Cerebellar cortex (tissue), 1 donor: ENCODE measurements around the gene VARS2.

ENCODE experiments used
- DNase-seq: peaks from one replicate; pipeline ENCODE4 v3.0.0-alpha.2; 2015; ENCODE audit warnings: low spot score

Gene VARS2

DNA sequence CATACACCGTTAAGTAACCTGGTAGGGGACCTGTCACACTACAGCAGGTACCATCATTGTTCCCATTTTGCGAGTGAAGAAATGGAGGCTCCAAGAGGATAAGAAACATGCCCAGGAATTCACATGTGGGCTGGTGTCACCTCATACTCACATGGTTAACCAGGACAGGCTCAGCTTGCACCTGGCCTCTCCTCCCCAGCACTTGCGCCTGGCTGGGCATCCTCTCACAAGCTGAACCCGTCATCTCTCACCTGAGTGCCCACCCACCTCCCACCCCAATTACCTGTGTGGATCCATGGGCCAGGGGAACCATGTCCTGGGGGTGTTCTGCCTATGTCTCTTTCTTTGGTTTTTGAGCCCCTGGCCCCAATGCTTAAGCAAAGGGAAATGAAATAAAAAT lies 16.5 kb downstream of the VARS2 start:
- no peak for DNase-seq

DNA sequence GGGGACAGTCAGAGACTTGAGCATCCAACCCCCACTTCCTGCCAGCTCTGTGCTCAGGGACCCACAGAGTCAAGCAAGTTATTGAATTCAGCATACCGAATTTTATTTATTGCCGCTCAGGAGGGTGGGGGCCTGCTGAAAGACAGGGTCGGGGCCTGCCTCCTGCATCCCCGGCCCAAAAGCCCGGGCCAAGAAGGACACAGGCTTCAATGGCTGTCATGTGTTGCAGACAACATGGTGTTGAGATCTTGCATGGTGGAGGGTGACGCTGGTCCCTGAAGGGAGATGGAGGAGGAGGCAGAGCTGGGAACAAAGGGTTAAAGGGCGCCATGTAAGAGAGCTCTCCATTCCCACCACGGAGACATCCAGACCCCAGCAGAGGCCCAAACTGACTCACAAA lies 17.2 kb downstream of the VARS2 start:
- no peak for DNase-seq

DNA sequence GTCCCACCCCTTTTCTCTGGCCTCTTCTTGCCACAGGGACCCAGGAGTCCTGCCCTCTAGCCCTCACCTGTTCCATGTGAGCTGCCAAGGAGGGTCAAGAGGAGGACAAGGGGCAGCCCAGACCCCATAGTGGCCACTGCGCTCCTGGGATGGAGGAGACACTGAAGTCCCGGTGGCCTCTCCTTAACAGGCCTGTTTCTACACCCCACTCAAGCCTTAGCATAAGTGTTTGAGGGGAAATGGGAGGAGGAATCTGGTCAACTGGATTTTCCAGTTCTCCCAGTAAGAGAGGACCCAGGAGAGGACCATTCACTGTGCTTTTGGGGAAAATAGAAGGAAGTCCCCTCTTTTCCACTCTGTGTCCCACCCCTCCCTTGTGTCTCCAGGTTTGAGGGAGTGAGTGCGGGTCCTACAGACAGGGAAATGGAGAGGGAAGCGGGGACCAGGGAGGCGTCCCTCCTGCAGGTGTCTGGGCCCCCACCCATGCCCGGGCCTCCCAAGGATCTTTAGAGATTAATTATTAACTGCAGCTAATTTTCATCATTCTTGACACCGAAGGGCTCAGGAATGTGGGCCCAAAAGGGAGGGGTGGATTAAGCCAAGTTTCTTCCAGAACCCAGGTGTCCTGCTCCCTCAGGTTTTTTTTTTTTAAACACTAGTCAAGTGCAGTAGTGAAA lies 18.1 kb downstream of the VARS2 start, which contains the start of gene SFTA2:
TSS of gene SFTA2 (minus strand) at position 202 of the 677 bp plus-strand sequence. CDS start at position 128, 74 bp downstream.
- no peak for DNase-seq

DNA sequence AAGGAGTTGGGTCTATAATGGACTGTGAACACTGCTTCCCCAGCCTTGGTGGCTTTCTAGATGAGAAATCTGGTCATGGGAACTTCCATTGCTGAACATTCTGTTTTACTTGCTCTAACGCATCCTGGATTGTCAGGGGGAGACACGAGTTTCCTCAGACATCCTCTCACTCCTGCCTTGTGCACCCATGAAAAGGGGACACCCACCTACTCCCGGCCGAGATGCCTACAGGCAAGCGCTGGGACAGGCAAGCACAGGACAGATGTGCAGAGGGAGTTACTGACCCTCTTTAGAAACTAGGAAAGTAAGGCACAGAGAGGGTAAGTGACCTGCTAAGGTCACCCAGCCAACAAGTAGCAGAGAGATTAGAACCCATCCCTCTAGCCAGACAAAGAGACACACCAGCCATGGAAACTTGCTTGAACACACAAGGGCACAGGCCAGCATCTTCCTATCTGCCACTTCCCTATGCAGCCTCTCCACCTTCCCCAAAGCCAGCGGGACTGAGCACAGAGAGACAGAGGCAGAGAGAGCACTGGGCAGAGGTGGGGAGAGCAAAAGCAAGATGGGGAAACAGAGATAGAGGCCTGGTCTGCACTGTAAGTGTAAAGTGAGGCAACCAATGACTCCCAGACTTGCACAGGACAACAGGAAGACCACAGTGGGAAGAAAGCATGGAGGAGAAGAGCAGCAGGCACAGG lies 18.8 kb downstream of the VARS2 start:
- DNase-seq: no peak

DNA sequence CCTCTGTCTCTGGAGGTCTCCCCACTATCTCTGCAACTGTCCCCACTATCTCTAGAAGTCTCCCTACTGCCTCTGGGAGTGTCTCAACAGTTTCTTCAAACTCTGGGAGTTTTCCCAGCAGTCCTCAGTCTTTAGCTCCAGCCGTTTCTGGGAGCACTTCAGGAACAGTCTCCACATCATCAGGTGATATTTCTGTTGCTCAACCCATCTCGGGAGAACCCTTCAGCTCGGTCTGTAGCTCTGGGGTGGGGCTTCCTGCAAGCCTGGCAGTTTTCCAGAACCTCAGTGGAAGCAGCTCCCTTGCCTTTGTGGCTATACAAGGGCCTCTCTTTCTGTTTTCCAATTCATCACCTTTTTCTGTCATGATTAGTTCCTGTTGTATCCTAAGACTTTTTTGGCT lies 21.0 kb downstream of the VARS2 start:
- DNase-seq: no peak

DNA sequence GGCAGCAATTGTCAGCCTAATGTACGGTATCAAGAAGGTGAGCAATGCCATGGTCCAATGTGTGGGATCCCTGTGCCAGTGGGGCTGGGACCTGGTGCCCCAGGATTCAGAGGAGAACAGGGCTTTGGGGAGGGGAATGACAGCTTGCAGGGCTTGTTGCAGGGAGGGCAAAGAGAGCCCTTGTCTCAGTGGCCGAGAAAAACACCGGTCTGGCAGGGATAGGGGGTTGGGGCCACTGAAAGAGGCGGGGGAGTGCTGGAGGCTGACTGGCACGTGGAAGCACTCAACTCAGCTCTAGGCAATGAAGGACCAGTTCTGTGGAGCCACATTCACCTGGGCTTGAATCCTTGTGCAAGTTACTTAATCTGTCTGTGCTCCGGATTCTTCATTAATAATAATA lies 23.2 kb downstream of the VARS2 start:
- no peak for DNase-seq

DNA sequence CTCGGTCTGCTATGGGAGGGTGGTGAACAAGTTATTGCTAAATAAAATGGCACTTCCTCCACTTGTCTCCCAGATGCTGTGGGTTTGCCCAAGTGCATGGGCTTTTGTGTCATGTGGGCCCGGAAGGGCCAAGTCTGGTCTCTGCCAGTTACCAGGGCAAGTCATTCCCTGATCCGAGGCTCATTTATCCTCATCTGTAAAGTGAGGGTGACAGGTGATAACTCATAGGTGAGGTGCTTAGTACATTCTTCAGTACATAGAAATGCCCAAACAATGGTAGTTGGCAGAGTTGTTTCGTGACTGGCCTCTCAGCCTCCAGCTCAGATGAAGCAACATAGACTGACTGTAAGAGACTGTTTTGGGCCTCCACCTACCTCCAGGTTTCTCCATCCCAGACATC lies 24.7 kb downstream of the VARS2 start:
- no peak for DNase-seq

DNA sequence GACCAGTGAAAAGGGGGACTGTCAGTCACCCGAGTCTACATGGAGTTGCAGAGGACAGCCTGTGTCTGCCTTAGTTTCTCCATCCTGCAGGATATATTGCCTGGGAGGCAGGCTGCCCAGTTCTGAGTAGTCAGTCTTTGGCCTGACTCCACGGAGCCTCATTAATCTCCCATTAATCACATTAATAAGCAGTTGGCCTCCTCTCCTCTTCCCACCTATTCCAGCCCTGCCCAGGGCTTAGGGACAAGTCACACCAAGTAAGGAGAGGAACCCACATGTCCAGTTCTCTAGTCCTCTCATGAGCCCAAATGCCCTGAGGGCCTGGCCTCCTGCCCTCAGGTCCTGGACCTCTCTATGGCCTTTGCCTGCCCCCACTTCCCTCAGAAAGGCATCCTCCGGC lies 25.4 kb downstream of the VARS2 start:
- no peak for DNase-seq

DNA sequence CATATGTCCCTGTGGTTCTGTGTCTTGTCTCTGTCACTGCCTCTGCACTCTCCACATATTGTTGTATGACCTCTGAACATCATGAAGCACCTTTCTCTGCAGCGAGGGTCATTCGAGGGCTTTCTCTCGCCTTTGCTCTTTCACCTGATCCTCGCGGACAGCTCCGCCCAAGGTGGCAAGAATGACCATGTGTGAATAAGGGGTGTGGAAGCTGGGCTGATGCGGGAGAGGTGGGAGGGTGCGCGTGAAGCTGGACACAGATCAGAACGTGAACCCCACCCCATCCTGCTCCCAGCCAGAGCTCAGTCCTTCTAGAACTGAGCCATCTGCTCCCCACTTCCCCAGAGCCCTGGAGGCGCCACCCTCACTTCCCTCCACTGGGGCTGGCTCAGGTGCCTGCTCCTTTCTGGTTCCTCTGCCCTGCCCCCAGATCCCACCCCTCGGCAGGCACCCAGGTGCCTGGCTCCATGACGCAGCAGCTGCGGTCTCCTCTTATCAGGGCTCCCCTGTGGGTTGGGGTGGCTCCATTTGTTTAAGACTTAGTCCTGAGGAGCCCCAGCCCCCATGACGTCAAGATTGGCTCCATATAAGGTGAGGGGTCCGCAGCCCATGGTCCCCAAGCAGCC lies 26.4 kb downstream of the VARS2 start, which contains the start of gene MUCL3:
TSS of gene MUCL3 (plus strand) at position 613 of the 626 bp plus-strand sequence. CDS start 27 bp downstream, outside the sequence.
- no peak for DNase-seq

DNA sequence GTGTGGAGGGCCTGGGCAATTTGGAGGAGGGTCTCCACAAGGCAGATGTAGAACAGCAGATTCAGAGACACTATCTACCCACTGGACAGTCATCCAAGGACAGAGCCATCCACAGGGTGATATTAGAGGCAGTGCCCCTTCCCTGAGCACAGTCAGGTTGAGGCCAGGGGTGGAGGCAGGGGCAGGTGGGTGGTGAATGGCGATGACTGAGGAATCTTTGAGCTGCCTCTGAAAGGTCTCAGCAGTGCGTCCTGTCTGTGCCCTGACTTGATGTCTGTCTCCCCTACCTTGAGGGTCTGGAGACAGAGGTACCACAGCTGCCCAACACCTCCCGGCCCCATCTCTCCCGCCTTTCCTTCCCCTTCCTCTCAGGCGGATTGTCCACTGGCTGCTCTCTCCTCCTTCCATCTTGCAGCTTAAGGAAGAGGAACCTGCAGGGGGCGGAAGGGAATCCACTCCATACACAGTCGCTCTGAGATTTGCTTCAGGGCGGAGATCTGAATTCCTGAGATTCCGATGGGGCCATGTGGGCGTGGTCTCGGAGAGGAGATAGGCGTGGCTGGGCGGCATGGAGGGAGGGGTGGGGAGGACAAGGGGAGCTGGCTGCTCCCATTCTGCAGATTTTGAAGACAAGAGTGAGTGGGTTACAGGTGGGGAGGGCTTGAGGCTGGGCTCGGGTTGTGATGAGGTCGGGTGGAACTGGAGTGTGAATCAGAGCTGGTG lies 28.5 kb downstream of the VARS2 start:
- peak; percentile 31 for DNase-seq

DNA sequence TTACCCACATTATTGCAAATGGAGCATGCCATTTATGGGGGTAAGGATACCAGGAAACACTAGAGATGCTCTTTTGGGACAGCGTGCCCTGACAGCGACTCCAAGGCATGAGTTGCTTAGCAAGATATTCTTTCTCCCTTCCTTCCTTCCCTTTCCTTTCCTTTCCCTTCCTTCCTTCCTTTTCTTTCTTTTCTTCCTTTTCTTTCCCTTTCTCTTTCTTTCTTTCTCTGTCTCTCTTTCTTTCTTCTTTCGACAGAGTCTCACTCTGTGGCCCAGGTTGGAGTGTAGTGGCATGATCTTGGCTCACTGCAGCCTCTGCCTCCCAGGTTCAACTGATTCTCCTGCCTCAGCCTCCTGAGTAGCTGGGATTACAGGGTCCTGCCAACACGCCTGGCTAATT lies 30.0 kb downstream of the VARS2 start:
- DNase-seq: no peak

DNA sequence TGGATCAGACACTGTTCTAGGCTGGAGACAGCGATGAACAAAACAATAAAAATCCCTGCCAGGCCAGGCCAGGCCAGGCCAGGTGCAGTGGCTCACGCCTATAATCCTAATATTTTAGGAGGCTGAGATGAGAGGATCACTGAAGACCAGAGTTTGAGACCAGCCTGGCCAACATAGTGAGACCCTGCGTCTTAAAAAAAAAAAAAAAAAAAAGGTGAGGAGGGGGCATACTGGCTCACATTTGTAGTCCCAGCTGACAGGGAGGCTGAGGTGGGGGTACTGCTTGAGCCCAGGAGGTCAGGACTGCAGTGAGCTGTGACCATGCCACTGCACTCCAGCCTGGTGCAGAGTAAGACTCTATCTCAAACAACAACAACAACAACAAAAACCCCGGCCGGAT lies 31.2 kb downstream of the VARS2 start:
- DNase-seq: no peak

DNA sequence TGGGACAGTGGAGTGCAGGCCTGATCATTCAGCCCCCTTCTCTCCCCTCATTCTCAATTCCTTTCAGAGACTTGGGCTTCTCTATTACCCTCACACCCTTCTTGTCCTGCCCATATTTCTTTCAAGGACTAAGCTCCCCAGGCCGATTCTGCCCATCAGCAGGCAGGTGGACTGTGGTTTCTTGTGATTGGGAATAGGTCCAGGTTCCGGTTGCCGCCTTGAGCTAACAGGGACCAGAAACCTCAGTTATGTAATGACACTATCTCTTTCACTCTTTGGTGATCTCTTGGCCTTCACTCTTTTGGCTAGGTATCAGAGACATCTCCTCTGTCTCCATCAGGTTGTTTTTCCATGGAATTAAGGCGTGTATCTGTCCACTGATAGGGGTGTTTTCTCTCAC lies 33.2 kb downstream of the VARS2 start:
- no peak for DNase-seq

DNA sequence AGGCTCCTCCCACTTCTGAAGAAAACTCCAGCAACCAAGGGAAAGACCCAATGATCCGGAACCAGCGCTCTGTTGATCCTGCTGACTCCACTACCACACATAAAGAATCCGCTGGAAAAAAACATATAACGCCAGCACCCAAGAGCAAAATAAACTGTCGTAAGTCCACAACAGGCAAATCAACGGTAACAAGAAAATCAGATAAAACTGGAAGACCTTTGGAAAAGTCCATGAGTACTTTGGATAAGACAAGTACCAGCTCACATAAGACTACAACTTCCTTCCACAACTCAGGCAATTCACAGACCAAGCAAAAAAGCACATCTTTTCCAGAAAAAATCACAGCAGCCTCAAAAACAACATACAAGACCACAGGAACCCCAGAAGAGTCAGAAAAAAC lies 34.8 kb downstream of the VARS2 start:
- no peak for DNase-seq

DNA sequence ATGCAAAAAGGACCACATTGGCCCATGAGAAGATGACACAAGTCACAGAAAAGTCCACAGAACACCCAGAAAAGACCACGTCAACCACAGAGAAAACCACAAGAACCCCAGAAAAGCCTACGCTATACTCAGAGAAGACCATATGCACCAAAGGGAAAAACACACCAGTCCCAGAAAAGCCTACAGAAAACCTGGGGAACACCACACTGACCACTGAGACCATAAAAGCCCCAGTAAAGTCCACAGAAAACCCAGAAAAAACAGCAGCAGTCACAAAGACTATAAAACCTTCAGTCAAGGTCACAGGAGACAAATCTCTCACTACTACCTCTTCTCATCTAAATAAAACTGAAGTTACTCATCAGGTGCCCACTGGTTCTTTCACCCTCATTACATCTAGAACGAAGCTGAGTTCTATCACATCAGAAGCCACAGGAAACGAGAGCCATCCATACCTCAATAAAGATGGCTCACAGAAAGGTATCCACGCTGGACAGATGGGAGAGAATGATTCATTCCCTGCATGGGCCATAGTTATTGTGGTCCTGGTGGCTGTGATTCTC lies 38.0 kb downstream of the VARS2 start:
- DNase-seq: no peak

DNA sequence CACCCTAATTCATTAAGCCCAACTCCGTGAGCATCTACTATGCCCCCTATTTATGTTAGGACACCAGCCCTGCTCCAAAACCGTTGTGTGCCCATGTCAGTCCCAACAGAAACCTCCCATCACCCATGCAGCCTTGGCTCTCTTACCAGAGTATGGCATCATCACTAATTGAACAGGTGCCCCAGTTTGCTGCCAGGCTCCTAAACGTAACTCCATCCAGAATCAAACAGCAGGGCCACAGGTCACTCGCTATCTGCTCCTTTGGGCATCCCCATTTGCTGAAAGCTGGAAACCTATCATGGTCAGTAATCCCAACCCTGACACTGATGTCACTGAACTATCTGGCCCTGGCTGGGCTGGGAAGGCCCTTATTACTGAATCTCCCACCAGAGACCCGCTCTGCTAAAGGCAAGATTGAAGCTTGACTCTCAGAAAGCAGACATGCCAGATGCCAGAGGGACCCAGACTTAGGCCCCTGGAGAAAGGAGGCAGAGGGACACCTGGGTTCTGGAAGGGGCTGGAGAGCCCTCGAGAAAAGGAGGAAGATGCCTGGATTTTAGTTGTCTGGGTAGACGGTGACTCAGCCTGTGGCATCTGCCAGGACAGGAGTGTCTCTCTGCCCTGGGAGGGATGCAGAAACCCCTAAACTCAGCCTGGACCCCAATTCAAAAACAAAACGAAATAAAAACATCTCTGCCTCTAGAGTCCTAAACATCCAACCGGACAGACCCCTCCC lies 40.8 kb downstream of the VARS2 start:
- no peak for DNase-seq

DNA sequence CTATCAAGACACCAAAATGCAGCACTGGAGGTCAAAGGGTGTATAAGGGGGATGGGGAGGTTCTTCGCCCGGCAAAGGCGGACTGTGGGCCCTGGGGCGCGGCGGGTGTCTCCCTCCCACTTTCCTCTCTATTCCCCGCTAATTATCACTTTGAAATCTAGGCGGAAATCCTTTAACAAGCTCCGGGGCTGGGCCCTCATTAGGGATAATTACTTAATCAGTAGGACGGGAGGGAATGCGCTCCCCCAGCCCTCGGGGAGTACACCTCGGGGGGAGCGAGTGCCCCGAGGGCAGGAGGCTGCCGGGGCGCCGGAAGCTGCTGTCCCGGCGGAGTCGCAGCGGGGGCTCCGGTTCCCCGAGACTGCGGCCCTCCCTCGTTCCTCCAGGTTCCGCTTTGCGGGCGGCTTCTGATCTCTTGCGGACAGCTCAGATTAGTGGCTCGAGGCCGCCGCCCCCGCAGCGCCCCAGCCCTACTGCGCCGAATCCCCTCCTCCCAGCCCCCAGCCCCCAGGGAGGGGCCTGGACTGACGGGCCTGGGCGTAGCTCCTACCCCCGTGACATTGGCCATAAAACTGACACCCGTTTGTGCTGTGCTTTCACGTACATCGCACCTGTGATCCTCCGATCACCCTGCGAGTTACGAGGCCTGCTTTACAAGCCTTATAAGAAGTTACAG lies 41.5 kb downstream of the VARS2 start:
- no peak for DNase-seq

DNA sequence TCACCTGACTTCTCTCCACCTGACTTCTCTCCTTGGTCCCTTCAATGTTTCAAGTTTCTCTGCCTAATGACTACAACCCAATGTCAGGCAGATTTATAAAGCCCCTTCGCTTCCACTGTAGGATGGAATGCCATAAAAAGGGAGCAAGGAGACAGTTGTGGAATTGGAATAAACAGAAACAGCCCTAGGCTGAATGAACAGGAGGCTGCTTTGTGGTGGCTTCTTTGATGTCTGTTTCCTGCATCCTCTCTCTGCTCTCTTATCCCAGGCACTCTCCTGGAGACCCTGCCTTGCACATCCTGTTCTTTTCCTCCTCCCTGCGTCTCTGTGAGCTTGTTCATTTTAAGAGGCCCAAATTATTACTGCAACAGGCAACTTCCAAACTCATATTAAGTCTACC lies 43.7 kb downstream of the VARS2 start:
- DNase-seq: no peak

DNA sequence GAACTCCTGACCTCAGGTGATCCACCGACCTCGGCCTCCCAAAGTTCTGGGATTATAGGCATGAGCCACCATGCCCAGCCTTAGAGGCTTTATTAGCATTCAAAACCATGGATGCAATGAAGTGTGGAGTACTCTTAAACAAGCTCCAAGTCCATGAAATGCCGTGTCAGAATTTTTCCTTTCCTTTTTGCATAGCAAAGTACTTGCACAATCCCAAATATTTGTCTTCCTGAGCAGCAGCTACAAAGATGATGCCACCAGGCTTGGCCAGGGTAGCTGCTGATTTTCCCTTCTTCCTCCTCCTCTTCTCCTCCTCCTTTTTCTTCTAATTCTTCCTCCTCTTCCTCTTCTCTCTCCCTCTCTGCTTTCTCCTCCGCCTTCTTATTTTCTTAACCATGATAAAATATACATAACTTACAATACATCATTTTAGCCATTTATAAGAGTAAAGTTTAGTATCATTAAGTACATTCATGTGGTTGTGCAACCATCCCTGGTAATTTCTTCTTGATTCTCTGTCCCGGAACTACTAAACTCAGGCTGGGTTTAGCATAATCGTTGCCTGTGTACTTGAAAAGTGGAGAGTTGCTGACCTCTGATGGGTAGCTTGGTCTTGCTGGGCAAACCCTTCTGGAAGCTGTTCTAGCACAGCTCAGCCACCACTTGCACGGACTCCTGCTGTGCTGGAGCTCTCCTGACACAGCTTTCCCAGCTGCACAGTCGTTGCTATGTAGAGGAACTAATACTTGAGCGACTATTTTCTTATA lies 47.1 kb downstream of the VARS2 start:
- DNase-seq: no peak

DNA sequence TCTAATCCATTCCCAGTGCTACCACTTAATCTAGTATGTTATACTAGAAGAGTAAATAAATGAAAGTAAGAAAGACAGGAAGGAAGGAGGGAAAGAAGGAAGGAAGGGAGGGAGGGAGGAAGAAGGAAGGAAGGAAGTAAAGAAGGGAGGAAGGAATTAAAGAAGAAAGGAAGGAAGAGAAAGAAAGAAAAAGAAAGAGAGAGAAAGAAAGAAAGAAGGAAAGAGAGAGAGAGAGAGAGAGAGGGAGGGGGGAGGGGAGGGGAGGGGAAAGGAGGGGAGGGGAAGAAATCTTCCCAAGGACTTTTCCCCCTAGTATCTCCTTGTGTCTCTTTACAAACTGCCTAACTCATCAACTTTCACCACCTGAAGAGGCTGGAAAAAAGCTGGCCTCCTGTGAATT lies 48.7 kb downstream of the VARS2 start:
- no peak for DNase-seq
